Activated effector memory CD4-positive, alpha-beta T cell treated with Interleukin-2 at 50 U/mL for 16 hours (primary cell): Measurements from ENCODE around the gene ODAD3.
"Not testable (repeated sequence)": the region's sequence is repeated elsewhere in the genome, so short reads cannot be mapped to it uniquely, and the experiment has no call there.

Source experiments
- DNase-seq: peaks from one replicate; pipeline ENCODE4 v3.0.0-alpha.2; 2020

ODAD3 gene

GRCh38 chr19:11458912-11459311 lies 24.0 kb upstream of the ODAD3 start:
- DNase-seq = not testable (repeated sequence)

- no peak for DNase-seq
Observed at GRCh38 chr19:11458236-11458900, 23.4 kb upstream of the ODAD3 start.

- DNase-seq = no peak
Observed at GRCh38 chr19:11457831-11458230, 22.9 kb upstream of the ODAD3 start.

DNA sequence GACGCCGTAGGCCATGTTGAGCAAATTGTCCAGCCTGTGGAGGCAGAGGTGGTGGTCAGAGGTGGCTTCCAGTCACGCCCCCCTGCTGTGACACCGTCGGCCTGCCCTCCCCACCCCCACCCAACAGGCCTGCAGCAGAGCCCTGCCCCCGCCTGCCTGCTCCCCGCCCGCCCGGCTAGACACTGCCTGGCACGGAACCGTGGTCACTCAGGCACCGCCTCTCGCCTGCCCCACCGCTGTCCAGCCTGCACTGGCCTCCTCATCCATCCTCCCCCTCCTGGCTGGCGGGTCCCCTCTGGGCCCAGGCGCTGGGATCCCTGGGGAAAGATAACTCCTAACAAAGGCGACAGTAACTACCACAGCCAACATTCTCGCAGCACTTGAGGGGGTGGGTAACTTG lies 22.2 kb upstream of the ODAD3 start:
- DNase-seq = no peak

- no peak for DNase-seq
Observed at GRCh38 chr19:11456659-11457058, 21.7 kb upstream of the ODAD3 start.

DNA sequence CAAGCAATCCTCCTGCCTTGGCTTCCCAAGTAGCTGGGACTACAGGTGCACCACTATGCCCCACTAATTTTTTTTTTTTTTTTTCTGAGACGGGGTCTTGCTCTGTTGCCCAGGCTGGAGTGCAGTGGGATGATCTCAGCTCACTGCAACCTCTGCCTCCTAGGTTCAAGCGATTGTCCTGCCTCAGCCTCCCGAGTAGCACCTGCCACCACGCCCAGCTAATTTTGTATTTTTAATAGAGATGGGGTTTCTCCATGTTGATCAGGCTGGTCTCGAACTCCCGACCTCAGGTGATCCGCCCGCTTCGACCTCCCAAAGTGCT lies 20.3 kb upstream of the ODAD3 start:
- not testable (repeated sequence) for DNase-seq

- DNase-seq = no peak
Observed at GRCh38 chr19:11453468-11454341, 18.8 kb upstream of the ODAD3 start.

GRCh38 chr19:11452620-11453310 lies 17.8 kb upstream of the ODAD3 start:
- DNase-seq = no peak

GRCh38 chr19:11451871-11452619 lies 17.1 kb upstream of the ODAD3 start:
- no peak for DNase-seq

GRCh38 chr19:11451327-11451870 lies 16.5 kb upstream of the ODAD3 start:
- DNase-seq = no peak

- no peak for DNase-seq
Observed at GRCh38 chr19:11450570-11451326, 15.8 kb upstream of the ODAD3 start.

- no peak for DNase-seq
Observed at GRCh38 chr19:11448923-11449554, 14.1 kb upstream of the ODAD3 start.

- DNase-seq = no peak
Observed at GRCh38 chr19:11448410-11448809, 13.5 kb upstream of the ODAD3 start.

DNA sequence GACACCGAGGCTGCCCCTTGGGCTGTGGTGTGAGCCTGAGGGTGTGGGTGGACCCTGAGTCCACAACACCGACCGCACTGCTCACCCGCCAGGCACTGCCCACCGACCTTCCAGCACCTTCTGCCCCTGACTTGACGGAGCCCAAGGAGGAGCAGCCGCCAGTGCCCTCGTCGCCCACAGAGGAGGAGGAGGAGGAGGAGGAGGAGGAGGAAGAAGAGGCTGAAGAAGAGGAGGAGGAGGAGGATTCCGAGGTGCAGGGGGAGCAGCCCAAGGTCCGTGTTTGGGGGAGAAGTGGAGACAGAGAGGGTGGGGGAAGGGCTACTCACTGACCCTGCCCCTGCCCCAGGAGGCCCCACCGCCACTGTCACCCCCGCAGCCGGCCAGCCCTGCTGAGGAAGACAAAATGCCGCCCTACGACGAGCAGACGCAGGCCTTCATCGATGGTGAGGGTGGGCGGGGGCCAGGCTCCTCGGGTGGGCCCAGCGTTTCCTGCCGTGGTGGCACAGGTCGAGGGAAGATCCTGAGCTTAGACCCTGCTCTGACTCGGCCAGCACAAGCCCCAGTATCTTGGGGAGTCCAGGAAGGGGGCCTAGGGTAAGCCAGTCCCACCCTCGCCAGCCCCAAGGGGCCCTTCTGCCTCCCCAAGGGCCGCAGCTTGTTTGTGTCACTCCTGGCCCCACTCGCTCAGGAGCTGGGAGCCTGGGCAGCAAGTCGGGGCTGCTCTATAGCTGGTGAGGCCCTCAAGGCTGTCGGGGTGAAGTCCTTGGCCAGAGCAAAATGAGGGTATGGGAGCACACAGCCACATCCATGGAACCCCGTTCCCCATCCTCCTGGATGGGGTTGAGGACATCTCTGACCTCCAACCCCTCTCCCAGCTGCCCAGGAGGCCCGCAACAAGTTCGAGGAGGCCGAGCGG lies 12.7 kb upstream of the ODAD3 start:
- DNase-seq = no peak

DNA sequence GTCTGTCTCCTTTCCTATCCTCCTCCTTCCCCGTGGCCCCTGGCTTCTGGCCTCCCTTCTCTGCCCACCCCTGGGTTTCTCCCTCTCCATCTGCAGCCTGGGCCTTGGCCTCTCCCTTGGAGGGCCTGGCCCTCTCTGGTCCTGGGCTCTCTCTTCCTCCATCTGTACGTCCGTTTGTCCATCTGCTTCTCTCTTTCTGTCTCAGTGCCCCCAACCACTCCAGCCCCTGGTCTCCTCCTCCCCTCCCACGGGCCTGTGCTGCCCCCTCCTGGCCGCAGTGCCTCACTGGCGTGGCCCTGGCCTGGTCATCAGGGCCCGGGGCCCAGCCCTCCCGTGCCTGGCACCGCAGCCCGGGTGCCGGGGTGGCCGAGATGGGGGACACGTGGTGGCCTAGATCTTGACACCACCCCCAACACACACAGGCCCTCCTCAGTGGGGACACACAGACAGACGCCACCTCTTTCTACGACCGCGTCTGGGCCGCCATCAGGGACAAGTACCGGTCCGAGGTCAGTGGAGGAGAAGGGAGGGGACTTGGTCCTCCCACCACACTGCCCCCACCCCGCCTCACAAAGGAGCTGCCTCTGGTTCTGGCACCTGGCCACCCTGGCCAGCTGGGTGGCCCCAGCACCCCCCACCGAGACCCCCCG lies 11.9 kb upstream of the ODAD3 start:
- DNase-seq = peak; percentile 9

DNA sequence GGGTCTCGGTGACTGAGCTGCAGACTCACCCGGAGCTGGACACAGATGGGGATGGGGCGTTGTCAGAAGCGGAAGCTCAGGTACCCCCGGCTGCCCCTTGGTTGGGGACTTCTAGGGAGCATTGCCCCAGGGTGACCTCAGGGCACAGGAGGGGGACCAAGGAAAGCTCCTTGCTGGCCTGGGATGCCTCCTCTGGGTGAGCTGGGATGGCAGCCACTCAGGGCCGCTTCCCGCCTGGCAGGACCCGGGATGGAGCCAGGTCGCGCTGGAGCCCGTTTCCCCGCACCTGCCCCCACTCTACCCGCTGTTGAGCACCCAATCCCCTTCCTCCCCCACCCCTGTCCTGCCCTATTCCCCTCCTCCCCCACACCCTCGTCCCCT lies 11.3 kb upstream of the ODAD3 start:
- DNase-seq = no peak

- no peak for DNase-seq
Observed at GRCh38 chr19:11445141-11445540, 10.2 kb upstream of the ODAD3 start.

- no peak for DNase-seq
Observed at GRCh38 chr19:11444059-11444458, 9.1 kb upstream of the ODAD3 start.

GRCh38 chr19:11437955-11438354 lies 3.0 kb upstream of the ODAD3 start:
- DNase-seq = no peak

GRCh38 chr19:11435833-11436313 lies 952 bp upstream of the ODAD3 start:
- DNase-seq = no peak
